Activated naive CD4-positive, alpha-beta T cell treated with anti-CD3 and anti-CD28 coated beads, Interleukin-2, amount 50 U/mL, for 24 hours (primary cell): ENCODE data around the gene NIP7.
"Not testable (repeated sequence)": the region's sequence is repeated elsewhere in the genome, so short reads cannot be mapped to it uniquely, and the experiment has no call there.

Experiments
- H3K27ac Mint-ChIP-seq: one replicate; pipeline ENCODE4 v1.8.0; 2021; ENCODE audit warnings: mild to moderate bottlenecking, mixed read lengths
- H3K27me3 Mint-ChIP-seq: one replicate; pipeline ENCODE4 v1.8.0; 2021; ENCODE audit warnings: mixed read lengths
- H3K36me3 Mint-ChIP-seq: one replicate; pipeline ENCODE4 v1.8.0; 2021; ENCODE audit warnings: mixed read lengths
- H3K4me1 Mint-ChIP-seq: one replicate; pipeline ENCODE4 v1.8.0; 2021; ENCODE audit warnings: mixed read lengths
- H3K4me3 Mint-ChIP-seq: one replicate; pipeline ENCODE4 v1.8.0; 2021; ENCODE audit warnings: mild to moderate bottlenecking, mixed read lengths
- H3K9me3 Mint-ChIP-seq: one replicate; pipeline ENCODE4 v1.8.0; 2021; ENCODE audit warnings: mixed read lengths

The NIP7 gene

GRCh38 chr16:69351309-69352027 is 11.9 kb downstream of the NIP7 start, which contains the start of gene TMED6:
Gene TMED6, minus strand, starts transcription at chr16:69351786. Its CDS starts 33 bp downstream, at chr16:69351753.
- Mint-ChIP-seq H3K36me3 (peaks cover 1% of the 10 kb centered on the region), H3K4me1 (no peaks in the 10 kb centered on the region), H3K4me3 (no peak within 1 kb of the TSS), H3K9me3 (no peaks in the 10 kb centered on the region), H3K27ac (no peak within 1 kb of the TSS), H3K27me3 (no peaks in the 10 kb centered on the region)

GRCh38 chr16:69360070-69360469 is 20.5 kb downstream of the NIP7 start:
- not testable (repeated sequence) for H3K27ac Mint-ChIP-seq, H3K9me3 Mint-ChIP-seq, H3K4me3 Mint-ChIP-seq, H3K27me3 Mint-ChIP-seq
- H3K36me3 Mint-ChIP-seq: peaks cover 11% of the 10 kb centered on the region
- H3K4me1 Mint-ChIP-seq: peaks cover 12% of the 10 kb centered on the region

GRCh38 chr16:69363281-69363717 is 23.7 kb downstream of the NIP7 start:
- H3K27me3 Mint-ChIP-seq: no peaks in the 10 kb centered on the region
- no peak overlapping the region for H3K4me3 Mint-ChIP-seq
- H3K27ac Mint-ChIP-seq: no peak overlapping the region
- peaks cover 23% of the 10 kb centered on the region for H3K4me1 Mint-ChIP-seq
- no peaks in the 10 kb centered on the region for H3K9me3 Mint-ChIP-seq
- H3K36me3 Mint-ChIP-seq: peaks cover 21% of the 10 kb centered on the region

- Mint-ChIP-seq H3K27ac (no peak overlapping the region), H3K36me3 (peaks cover 21% of the 10 kb centered on the region), H3K27me3 (no peaks in the 10 kb centered on the region)
Measured at GRCh38 chr16:69364088-69364487, 24.5 kb downstream of the NIP7 start.

DNA sequence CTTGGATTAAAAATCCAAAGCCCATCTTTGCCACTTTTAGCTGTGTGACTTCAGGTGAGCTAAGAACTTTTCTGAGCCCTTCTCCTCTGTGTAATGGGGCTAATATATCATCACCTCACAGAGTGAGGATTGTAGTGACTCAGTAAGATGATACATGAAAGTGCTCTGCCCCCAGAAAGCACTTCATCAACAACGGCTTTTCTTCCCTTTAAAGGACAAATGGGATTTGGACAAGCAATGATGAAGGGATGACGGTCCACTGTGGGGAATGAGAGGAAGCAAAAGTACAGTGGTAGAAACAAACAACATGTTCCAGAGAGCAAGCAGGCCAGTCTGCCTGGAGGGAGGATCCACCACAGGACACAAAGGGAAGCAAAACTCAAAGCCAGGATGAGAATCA is 26.3 kb downstream of the NIP7 start:
- Mint-ChIP-seq H3K27ac (peak overlapping the region; percentile 0), H3K4me1 (peaks cover 23% of the 10 kb centered on the region), H3K4me3 (no peak overlapping the region), H3K36me3 (peaks cover 28% of the 10 kb centered on the region), H3K27me3 (no peaks in the 10 kb centered on the region), H3K9me3 (no peaks in the 10 kb centered on the region)

More at GRCh38 chr16:69364088-69364487, 24.5 kb downstream of the NIP7 start:
- Mint-ChIP-seq H3K4me3 (no peak overlapping the region), H3K9me3 (no peaks in the 10 kb centered on the region), H3K4me1 (peaks cover 23% of the 10 kb centered on the region)

GRCh38 chr16:69366431-69366830 is 26.9 kb downstream of the NIP7 start:
- Mint-ChIP-seq H3K27ac (no peak overlapping the region), H3K9me3 (no peaks in the 10 kb centered on the region), H3K4me1 (peaks cover 24% of the 10 kb centered on the region), H3K36me3 (peaks cover 28% of the 10 kb centered on the region), H3K27me3 (no peaks in the 10 kb centered on the region), H3K4me3 (no peak overlapping the region)

- Mint-ChIP-seq H3K36me3 (peaks cover 26% of the 10 kb centered on the region), H3K27me3 (no peaks in the 10 kb centered on the region), H3K4me1 (peaks cover 23% of the 10 kb centered on the region), H3K9me3 (no peaks in the 10 kb centered on the region), H3K27ac (peak overlapping the region; percentile 35), H3K4me3 (no peak overlapping the region)
Measured at GRCh38 chr16:69367980-69368379, 28.4 kb downstream of the NIP7 start.

GRCh38 chr16:69368866-69369265 is 29.3 kb downstream of the NIP7 start:
- H3K4me3 Mint-ChIP-seq: no peak overlapping the region
- H3K4me1 Mint-ChIP-seq: peaks cover 25% of the 10 kb centered on the region
- no peak overlapping the region for H3K27ac Mint-ChIP-seq
- H3K36me3 Mint-ChIP-seq: peaks cover 24% of the 10 kb centered on the region
- no peaks in the 10 kb centered on the region for H3K9me3 Mint-ChIP-seq
- no peaks in the 10 kb centered on the region for H3K27me3 Mint-ChIP-seq

DNA sequence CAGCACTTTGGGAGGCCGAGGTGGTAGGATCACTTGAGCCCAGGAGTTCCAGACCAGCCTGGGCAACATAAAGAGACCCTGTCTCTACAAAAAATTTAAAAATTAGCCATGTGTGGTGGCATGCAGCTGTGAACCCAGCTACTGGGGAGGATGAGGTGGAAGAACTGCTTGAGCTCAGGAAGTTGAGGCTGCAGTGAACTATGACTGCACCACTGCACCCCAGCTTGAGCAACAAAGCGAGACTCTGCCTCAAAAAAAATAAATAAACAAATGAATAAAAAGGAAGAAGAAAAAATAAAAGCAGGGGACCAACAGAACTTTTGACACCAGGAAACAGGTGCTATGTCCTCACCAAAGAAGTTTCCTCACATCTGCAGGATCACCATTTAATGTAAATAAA is 32.0 kb downstream of the NIP7 start:
- Mint-ChIP-seq H3K27me3 (no peaks in the 10 kb centered on the region), H3K4me3 (no peak overlapping the region), H3K36me3 (peaks cover 15% of the 10 kb centered on the region), H3K27ac (no peak overlapping the region), H3K4me1 (peaks cover 18% of the 10 kb centered on the region), H3K9me3 (no peaks in the 10 kb centered on the region)

- H3K4me1 Mint-ChIP-seq: peaks cover 18% of the 10 kb centered on the region
- H3K27ac Mint-ChIP-seq: no peak overlapping the region
Measured at GRCh38 chr16:69373019-69373418, 33.4 kb downstream of the NIP7 start.

DNA sequence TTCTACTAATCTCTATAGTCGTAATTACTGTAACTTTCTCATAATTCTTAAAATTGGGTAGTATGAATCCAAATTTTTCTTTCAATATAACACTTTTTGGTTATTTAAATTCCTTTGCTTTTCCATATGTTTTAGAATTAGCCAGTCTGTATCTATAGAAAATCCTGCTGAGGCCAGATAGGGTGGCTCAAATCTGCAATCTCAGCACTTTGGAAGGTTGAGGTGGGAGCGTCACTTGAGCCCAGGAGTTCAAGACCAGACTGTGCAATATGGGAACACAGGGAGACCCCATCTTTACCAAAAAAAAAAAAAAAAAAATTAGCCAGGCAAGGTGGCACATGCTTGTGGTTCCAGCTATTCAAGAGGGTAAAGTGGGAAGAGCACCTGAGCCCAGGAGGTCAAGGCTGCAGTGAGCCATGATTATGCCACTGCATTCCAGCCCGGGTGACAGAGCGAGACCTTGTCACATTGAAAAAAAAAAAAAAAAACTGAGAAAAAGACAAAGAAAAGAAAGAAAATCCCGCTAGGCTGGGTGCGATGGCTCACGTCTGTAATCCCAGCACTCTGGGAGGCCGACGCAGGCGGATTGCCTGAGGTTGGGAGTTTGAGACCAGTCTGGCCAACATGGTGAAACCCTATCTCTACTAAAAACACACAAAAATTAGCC is 37.0 kb downstream of the NIP7 start:
- Mint-ChIP-seq H3K36me3 (peaks cover 15% of the 10 kb centered on the region), H3K4me1 (peaks cover 31% of the 10 kb centered on the region), H3K4me3 (no peak overlapping the region), H3K27ac (no peak overlapping the region), H3K27me3 (no peaks in the 10 kb centered on the region), H3K9me3 (no peaks in the 10 kb centered on the region)

More at GRCh38 chr16:69373019-69373418, 33.4 kb downstream of the NIP7 start:
- Mint-ChIP-seq H3K4me3 (no peak overlapping the region), H3K9me3 (no peaks in the 10 kb centered on the region), H3K27me3 (no peaks in the 10 kb centered on the region), H3K36me3 (peaks cover 16% of the 10 kb centered on the region)

- Mint-ChIP-seq H3K9me3 (no peaks in the 10 kb centered on the region), H3K27me3 (no peaks in the 10 kb centered on the region), H3K27ac (peak overlapping the region; percentile 68), H3K36me3 (peaks cover 18% of the 10 kb centered on the region), H3K4me1 (peaks cover 35% of the 10 kb centered on the region), H3K4me3 (no peak overlapping the region)
Measured at GRCh38 chr16:69378036-69378435, 38.5 kb downstream of the NIP7 start.

DNA sequence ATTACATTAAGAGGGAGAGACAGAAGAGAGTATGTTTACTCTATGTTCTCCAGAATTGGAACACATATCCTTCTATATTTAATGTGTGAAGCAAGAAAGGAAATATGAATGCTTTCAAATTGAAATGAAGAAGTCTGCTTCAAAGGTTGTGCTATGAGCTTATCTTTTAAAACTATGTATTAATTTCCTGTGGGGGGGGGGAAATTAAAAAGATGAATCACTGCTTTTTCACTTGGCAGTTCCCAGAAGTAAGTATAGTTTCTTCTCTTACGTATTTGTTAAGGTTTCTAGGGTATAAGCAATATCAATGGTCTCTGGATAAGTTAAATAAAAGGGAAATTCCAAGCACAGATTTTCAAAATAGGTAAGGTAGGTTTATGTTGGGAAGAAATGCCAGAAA is 39.2 kb downstream of the NIP7 start:
- Mint-ChIP-seq H3K36me3 (peaks cover 21% of the 10 kb centered on the region), H3K4me1 (peaks cover 38% of the 10 kb centered on the region), H3K27ac (peak overlapping the region; percentile 95), H3K4me3 (peak overlapping the region; percentile 62), H3K27me3 (no peaks in the 10 kb centered on the region), H3K9me3 (no peaks in the 10 kb centered on the region)

- Mint-ChIP-seq H3K4me1 (peaks cover 48% of the 10 kb centered on the region), H3K36me3 (peaks cover 28% of the 10 kb centered on the region), H3K27me3 (no peaks in the 10 kb centered on the region), H3K4me3 (no peak overlapping the region), H3K27ac (no peak overlapping the region), H3K9me3 (no peaks in the 10 kb centered on the region)
Measured at GRCh38 chr16:69381231-69381630, 41.7 kb downstream of the NIP7 start.

DNA sequence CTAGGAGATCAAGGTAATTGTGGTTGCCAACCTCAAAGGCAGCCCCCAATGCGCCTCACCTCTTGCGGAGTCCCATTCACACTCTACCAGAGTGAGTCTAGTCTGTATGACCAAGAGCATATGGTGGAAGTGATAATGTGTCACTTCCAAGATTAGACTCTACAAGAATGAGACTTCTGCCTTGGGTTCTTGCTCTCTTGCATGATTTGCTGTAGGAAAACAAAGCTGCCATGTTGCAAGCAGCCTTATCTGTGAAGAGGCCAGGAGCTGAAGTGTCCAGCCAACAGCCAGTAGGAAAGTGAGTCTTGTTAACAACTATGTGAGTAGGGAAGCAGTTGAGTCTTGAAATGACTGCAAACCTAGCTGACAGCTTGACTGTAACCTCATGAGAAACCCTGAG is 42.8 kb downstream of the NIP7 start:
- peaks cover 28% of the 10 kb centered on the region for H3K36me3 Mint-ChIP-seq
- H3K4me3 Mint-ChIP-seq: peak overlapping the region; percentile 9
- no peaks in the 10 kb centered on the region for H3K9me3 Mint-ChIP-seq
- H3K27me3 Mint-ChIP-seq: no peaks in the 10 kb centered on the region
- H3K27ac Mint-ChIP-seq: peak overlapping the region; percentile 46
- H3K4me1 Mint-ChIP-seq: peaks cover 48% of the 10 kb centered on the region

GRCh38 chr16:69384974-69385373 is 45.4 kb downstream of the NIP7 start:
- Mint-ChIP-seq H3K27me3 (no peaks in the 10 kb centered on the region), H3K4me3 (peak overlapping the region; percentile 91), H3K36me3 (peaks cover 15% of the 10 kb centered on the region), H3K27ac (peak overlapping the region; percentile 97), H3K4me1 (peaks cover 32% of the 10 kb centered on the region), H3K9me3 (no peaks in the 10 kb centered on the region)
